ENCODE measurements around the gene S100A1.
A peak's percentile ranks its signal among the peaks of the same experiment; 100 is the strongest.
"Not testable (repeated sequence)": the region's sequence is repeated elsewhere in the genome, so short reads cannot be mapped to it uniquely, and the experiment has no call there.

The S100A1 gene

GRCh38 chr1:153627715-153628626 is at the start of gene S100A1:
Gene S100A1 (plus strand): TSS chr1:153628434. CDS start chr1:153630522, 2,088 bp downstream.
- no peak for DNase-seq

- DNase-seq = no peak
Measured at GRCh38 chr1:153578490-153578889, 49.7 kb upstream of the S100A1 start.

GRCh38 chr1:153578936-153579335 is 49.3 kb upstream of the S100A1 start:
- no peak for DNase-seq

- not testable (repeated sequence) for DNase-seq
Measured at GRCh38 chr1:153582836-153583235, 45.4 kb upstream of the S100A1 start.

GRCh38 chr1:153583514-153583913 is 44.7 kb upstream of the S100A1 start:
- not testable (repeated sequence) for DNase-seq

GRCh38 chr1:153583976-153584375 is 44.3 kb upstream of the S100A1 start:
- DNase-seq = no peak

- no peak for DNase-seq
Measured at GRCh38 chr1:153585006-153585405, 43.2 kb upstream of the S100A1 start.

GRCh38 chr1:153586347-153586746 is 41.9 kb upstream of the S100A1 start:
- no peak for DNase-seq

GRCh38 chr1:153587314-153587713 is 40.9 kb upstream of the S100A1 start:
- no peak for DNase-seq

GRCh38 chr1:153588033-153588432 is 40.2 kb upstream of the S100A1 start:
- not testable (repeated sequence) for DNase-seq

GRCh38 chr1:153588482-153588881 is 39.8 kb upstream of the S100A1 start:
- no peak for DNase-seq

GRCh38 chr1:153592748-153593147 is 35.5 kb upstream of the S100A1 start:
- DNase-seq = no peak

- peak; percentile 44 for DNase-seq
Measured at GRCh38 chr1:153597206-153597605, 31.0 kb upstream of the S100A1 start.

GRCh38 chr1:153598309-153599172 is 29.7 kb upstream of the S100A1 start:
- peak; percentile 37 for DNase-seq

GRCh38 chr1:153599847-153600246 is 28.4 kb upstream of the S100A1 start:
- no peak for DNase-seq

- DNase-seq = no peak
Measured at GRCh38 chr1:153602749-153603148, 25.5 kb upstream of the S100A1 start.

- DNase-seq = no peak
Measured at GRCh38 chr1:153606194-153606593, 22.0 kb upstream of the S100A1 start.

GRCh38 chr1:153607381-153607780 is 20.9 kb upstream of the S100A1 start:
- no peak for DNase-seq

GRCh38 chr1:153608089-153608682 is 20.0 kb upstream of the S100A1 start:
- DNase-seq = no peak

- DNase-seq = no peak
Measured at GRCh38 chr1:153608742-153609584, 19.3 kb upstream of the S100A1 start.

- no peak for DNase-seq
Measured at GRCh38 chr1:153609585-153609907, 18.7 kb upstream of the S100A1 start.

GRCh38 chr1:153610334-153610733 is 17.9 kb upstream of the S100A1 start:
- no peak for DNase-seq

Measured in activated CD4-positive, alpha-beta T cell treated with anti-CD3 and anti-CD28 coated beads, Interleukin-10, Interleukin-2, amounts not matched to agents 100 ng/mL and 50 ng/mL, durations not matched to agents 16 hours and 8 hours (primary cell).